LNCAP (cell line): ENCODE results near the gene RGS18.

Experiments
- TF ChIP-seq, protein P1 (sequence below): fragments of 450-650 bp; IDR thresholded peaks from 2 replicates; pipeline ENCODE4 v1.5.1; 2017; ENCODE audit warnings: mild to moderate bottlenecking

Gene RGS18, protein sequence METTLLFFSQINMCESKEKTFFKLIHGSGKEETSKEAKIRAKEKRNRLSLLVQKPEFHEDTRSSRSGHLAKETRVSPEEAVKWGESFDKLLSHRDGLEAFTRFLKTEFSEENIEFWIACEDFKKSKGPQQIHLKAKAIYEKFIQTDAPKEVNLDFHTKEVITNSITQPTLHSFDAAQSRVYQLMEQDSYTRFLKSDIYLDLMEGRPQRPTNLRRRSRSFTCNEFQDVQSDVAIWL

DNA sequence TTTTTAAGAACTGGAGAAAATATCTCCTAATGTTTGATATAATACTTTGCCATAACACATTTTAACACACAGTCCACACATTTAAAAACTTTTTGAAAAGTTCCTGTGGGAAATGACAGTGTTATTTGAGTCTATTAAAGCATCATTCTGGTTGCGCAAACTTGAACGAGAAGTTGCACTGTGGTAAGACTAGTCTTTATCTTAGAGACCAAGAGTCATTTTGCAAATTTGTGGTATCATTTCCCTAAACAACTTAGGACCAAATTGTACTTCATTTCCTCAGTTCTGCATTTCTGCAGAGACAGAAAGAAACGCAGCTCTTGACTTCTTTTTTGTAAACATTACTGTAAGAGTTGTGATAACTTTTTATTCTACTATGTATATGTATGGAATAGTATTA, at the start of gene RGS18:
Gene RGS18, plus strand, starts transcription at position 282 of the 400 bp plus-strand sequence. CDS start 176 bp downstream, outside the sequence.
- TF ChIP-seq, protein P1, sequence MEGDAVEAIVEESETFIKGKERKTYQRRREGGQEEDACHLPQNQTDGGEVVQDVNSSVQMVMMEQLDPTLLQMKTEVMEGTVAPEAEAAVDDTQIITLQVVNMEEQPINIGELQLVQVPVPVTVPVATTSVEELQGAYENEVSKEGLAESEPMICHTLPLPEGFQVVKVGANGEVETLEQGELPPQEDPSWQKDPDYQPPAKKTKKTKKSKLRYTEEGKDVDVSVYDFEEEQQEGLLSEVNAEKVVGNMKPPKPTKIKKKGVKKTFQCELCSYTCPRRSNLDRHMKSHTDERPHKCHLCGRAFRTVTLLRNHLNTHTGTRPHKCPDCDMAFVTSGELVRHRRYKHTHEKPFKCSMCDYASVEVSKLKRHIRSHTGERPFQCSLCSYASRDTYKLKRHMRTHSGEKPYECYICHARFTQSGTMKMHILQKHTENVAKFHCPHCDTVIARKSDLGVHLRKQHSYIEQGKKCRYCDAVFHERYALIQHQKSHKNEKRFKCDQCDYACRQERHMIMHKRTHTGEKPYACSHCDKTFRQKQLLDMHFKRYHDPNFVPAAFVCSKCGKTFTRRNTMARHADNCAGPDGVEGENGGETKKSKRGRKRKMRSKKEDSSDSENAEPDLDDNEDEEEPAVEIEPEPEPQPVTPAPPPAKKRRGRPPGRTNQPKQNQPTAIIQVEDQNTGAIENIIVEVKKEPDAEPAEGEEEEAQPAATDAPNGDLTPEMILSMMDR, result no peak

- TF ChIP-seq, protein P1, result no peak
These were observed 48.7 kb upstream of the RGS18 start for GRCh38 chr1:192109576-192109975.

DNA sequence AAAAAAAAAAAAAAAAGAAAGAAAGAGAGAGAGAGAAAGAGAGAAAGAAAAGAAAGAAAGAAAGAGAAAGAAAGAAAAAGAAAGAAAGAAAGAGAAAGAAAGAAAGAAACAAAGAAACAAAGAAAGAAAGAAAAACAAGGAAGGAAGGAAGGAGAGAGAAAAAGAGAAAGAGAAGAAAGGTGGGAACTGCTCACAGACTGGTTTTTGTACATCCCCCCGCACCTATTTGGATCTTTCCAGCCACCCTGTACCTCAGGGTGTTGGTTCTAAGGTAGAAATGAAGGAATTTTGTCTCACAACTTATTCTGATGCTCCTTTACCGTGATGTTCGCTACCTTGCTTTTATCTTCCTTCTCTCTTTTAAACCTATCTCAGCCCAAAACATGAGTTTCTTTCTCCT, 43.3 kb upstream of the RGS18 start:
- TF ChIP-seq, protein P1, result no peak

DNA sequence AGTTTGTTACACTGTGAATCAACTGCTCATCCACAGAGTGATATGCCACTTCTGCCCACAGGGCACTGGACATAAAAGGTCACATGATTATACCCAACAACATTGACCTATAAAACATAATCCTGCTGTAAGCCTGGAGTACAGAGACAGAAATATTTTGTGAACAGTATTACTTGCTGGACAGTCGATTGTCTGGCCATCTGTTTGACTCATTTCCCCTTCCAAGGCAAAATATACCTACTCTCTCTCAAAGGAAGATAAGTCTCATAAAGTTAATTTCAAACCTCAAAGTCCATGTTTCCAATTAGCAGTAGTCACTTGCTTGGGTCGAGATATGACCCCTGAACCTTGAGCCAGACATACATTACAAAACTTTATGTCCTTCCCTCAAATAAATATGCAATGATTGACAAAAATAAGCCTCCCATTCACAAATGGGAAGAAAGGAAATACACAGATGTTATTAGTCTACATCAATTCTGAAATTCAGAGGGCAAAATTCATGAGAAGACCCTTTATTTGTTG, 39.3 kb upstream of the RGS18 start:
- TF ChIP-seq, protein P1, result no peak

GRCh38 chr1:192119701-192120100, 38.6 kb upstream of the RGS18 start:
- TF ChIP-seq, protein P1, result no peak

GRCh38 chr1:192122668-192123067, 35.6 kb upstream of the RGS18 start:
- TF ChIP-seq, protein P1, result no peak

DNA sequence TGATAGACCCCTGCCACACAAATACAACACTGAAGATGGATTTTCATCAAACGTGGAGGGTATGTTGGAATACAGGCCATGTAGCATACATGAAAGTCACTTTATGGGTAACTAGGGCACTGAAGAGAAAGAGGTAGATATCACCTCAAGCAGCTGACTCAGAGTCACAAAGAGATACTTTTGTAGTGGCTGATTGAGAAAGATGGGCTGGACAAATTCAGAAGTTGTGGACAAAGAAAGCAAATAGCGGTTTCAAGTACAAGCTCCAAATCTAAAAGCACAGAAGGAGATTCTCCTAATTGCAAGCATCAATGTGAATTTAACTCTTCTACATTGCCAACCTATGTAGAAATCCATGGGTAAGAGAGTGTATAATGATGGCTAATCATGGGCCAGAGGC, 35.0 kb upstream of the RGS18 start:
- TF ChIP-seq, protein P1, result no peak
